DND-41 (cell line): Measurements from ENCODE around the gene GTF3C1.
A peak's percentile ranks its signal among the peaks of the same experiment; 100 is the strongest.

Source experiments
- ATAC-seq: fragments of 200-7000 bp; cut with Tn5 transposase; 3 replicates; pipeline ENCODE4 v1.9.1; 2021; ENCODE audit warnings: low read depth; ENCODE audit not compliant: insufficient read depth
- DNase-seq: peaks from one replicate; pipeline ENCODE4 v3.0.0-alpha.2; 2020
- H2AFZ ChIP-seq: 2 replicates; pipeline ENCODE4 v1.6.0; 2012; ENCODE audit warnings: low read depth, low read length
- H3K27ac ChIP-seq: 2 replicates; pipeline ENCODE4 v1.5.1; 2012; ENCODE audit warnings: low read length, inconsistent platforms
- H3K27me3 ChIP-seq: fragments of 200-600 bp; sonication (generic); 2 replicates; pipeline ENCODE4 v1.6.0; 2012; ENCODE audit warnings: low read length, mild to moderate bottlenecking, inconsistent platforms; ENCODE audit not compliant: insufficient read depth, poor library complexity
- H3K36me3 ChIP-seq: 2 replicates; pipeline ENCODE4 v1.5.1; 2012; ENCODE audit warnings: low read length, inconsistent platforms; ENCODE audit not compliant: insufficient read depth
- H3K4me1 ChIP-seq: 2 replicates; pipeline ENCODE4 v1.5.1; 2012; ENCODE audit warnings: mild to moderate bottlenecking, low read length; ENCODE audit not compliant: insufficient read depth
- H3K4me2 ChIP-seq: 2 replicates; pipeline ENCODE4 v1.6.0; 2012; ENCODE audit warnings: mild to moderate bottlenecking, moderate library complexity, low read length, inconsistent platforms; ENCODE audit not compliant: insufficient read depth
- H3K4me3 ChIP-seq, 2 experiments: fragments of 200-600 bp in 1 of 2; shearing (Covaris generic) in 1 of 2; 2 replicates each; pipeline ENCODE4 v1.5.1; 2012 to 2016; ENCODE audit warnings: inconsistent platforms in 2 of 2, low read length in 2 of 2, mild to moderate bottlenecking in 2 of 2, low read depth in 1 of 2, moderate library complexity in 1 of 2
- H3K79me2 ChIP-seq: 2 replicates; pipeline ENCODE4 v1.6.0; 2012; ENCODE audit warnings: low read length, inconsistent platforms; ENCODE audit not compliant: insufficient read depth
- H3K9ac ChIP-seq: 2 replicates; pipeline ENCODE4 v1.6.0; 2012; ENCODE audit warnings: low read depth, mild to moderate bottlenecking, inconsistent platforms, low read length, moderate library complexity
- H3K9me3 ChIP-seq: 2 replicates; pipeline ENCODE4 v1.5.1; 2012; ENCODE audit warnings: low read length, moderate library complexity, mild to moderate bottlenecking, inconsistent platforms; ENCODE audit not compliant: insufficient read depth, severe bottlenecking
- H4K20me1 ChIP-seq: 2 replicates; pipeline ENCODE4 v1.6.0; 2012; ENCODE audit warnings: low read length; ENCODE audit not compliant: insufficient read depth
- EZH2 ChIP-seq: IDR thresholded peaks from 3 replicates; pipeline ENCODE4 v1.6.1; 2012; ENCODE audit warnings: borderline replicate concordance, low read depth, mild to moderate bottlenecking, moderate library complexity, low read length, inconsistent platforms; ENCODE audit not compliant: severe bottlenecking
- TF ChIP-seq, protein P1 (sequence below): IDR thresholded peaks from 2 replicates; pipeline ENCODE4 v1.5.1; 2012; ENCODE audit warnings: borderline replicate concordance, low read length, moderate library complexity, mild to moderate bottlenecking; ENCODE audit not compliant: poor library complexity, severe bottlenecking; ENCODE audit errors: extremely low read depth

Gene GTF3C1

DNA sequence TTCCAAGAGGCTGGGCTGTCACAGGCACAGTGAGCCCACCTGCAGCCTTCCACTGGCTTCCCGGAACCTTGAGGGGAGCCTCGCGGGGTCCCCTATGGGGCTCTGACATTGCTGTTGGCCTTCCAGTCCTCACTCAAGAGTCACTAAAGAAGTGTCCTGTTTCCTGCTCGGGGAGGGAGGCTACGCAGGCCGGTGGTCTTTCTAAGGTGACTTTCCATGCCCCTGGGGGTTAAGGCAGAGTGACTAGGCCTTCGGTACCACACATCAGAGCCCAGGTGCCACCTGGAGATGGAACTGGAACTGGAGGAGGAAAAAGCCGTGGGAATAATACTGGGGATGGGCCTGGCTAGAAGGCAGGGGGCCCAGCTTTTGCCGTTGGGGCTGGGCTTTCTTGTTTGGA, 75.7 kb downstream of the GTF3C1 start:
- H3K36me3 ChIP-seq = peaks cover 97% of the 10 kb centered on the region
- H4K20me1 ChIP-seq = no peaks in the 10 kb centered on the region
- TF ChIP-seq EZH2 = no peak
- TF ChIP-seq, protein P1, sequence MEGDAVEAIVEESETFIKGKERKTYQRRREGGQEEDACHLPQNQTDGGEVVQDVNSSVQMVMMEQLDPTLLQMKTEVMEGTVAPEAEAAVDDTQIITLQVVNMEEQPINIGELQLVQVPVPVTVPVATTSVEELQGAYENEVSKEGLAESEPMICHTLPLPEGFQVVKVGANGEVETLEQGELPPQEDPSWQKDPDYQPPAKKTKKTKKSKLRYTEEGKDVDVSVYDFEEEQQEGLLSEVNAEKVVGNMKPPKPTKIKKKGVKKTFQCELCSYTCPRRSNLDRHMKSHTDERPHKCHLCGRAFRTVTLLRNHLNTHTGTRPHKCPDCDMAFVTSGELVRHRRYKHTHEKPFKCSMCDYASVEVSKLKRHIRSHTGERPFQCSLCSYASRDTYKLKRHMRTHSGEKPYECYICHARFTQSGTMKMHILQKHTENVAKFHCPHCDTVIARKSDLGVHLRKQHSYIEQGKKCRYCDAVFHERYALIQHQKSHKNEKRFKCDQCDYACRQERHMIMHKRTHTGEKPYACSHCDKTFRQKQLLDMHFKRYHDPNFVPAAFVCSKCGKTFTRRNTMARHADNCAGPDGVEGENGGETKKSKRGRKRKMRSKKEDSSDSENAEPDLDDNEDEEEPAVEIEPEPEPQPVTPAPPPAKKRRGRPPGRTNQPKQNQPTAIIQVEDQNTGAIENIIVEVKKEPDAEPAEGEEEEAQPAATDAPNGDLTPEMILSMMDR = no peak
- no peaks in the 10 kb centered on the region for H3K27me3 ChIP-seq
- H3K9me3 ChIP-seq = no peaks in the 10 kb centered on the region
- no peak overlapping the region for H3K4me2 ChIP-seq
- H3K4me1 ChIP-seq = no peaks in the 10 kb centered on the region
- H3K9ac ChIP-seq = no peak overlapping the region
- DNase-seq (no peak), ATAC-seq (no peak)
- no peaks in the 10 kb centered on the region for H3K79me2 ChIP-seq
- H3K4me3 ChIP-seq = no peak overlapping the region
- no peak overlapping the region for H2AFZ ChIP-seq
- H3K27ac ChIP-seq = no peak overlapping the region

DNA sequence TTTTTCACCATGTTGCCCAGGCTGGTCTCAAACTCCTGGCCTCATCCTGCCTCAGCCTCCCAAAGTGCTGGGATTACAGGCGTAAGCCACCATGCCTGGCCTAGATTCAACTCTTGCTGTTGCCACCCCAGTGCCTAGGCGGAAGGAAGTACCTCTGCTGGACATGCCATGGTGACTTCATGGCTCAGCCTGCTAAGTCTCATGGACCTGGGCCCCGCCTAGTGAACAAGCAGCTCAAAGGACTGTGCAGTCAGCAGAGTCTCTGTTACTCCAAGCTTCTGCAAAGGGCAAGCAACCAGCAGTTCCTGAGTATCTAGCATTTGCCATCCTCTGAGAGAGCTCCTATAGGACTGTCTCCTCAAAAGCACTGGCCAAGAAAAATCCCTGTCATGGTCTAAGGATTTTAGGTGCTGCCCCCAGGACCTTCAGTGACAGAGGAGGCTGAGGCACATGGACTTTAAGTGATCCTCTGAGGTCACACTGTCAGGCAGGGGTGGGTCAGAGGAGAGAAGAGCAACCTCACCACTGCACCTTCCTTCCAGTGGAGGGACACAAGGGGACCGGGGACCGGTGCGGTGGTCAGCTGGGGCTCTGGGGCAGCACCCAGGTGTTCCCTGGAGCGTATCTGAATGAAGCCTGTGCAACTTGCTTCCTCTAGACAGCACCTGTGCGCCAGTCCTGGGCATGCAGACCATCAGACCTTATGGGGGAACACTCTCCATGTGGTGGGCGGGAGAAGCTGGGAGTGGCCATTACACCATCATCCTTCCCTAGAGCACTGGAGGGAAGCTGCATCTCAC, 76.4 kb downstream of the GTF3C1 start:
- no peaks in the 10 kb centered on the region for H3K4me1 ChIP-seq
- no peaks in the 10 kb centered on the region for H3K79me2 ChIP-seq
- no peak overlapping the region for H2AFZ ChIP-seq
- H3K4me3 ChIP-seq = no peak overlapping the region
- no peak overlapping the region for H3K9ac ChIP-seq
- H3K36me3 ChIP-seq = peaks cover 99% of the 10 kb centered on the region
- H3K9me3 ChIP-seq = no peaks in the 10 kb centered on the region
- no peak overlapping the region for H3K27ac ChIP-seq
- DNase-seq (no peak), ATAC-seq (0 out of 3 replicates have a peak, but pooled peaks have one; percentile 22)
- no peaks in the 10 kb centered on the region for H4K20me1 ChIP-seq
- H3K4me2 ChIP-seq = no peak overlapping the region
- TF ChIP-seq, protein P1 = no peak
- TF ChIP-seq EZH2 = no peak
- no peaks in the 10 kb centered on the region for H3K27me3 ChIP-seq

- Histone ChIP-seq H2AFZ (no peak overlapping the region), H3K27ac (no peak overlapping the region), H3K4me2 (no peak overlapping the region), H3K36me3 (peaks cover 99% of the 10 kb centered on the region), H3K27me3 (no peaks in the 10 kb centered on the region), H3K4me3 (no peak overlapping the region), H3K9me3 (no peaks in the 10 kb centered on the region), H4K20me1 (no peaks in the 10 kb centered on the region), H3K79me2 (no peaks in the 10 kb centered on the region), H3K9ac (no peak overlapping the region), H3K4me1 (no peaks in the 10 kb centered on the region)
- TF ChIP-seq, protein P1 = no peak
- no peak for TF ChIP-seq EZH2
- ATAC-seq = no peak
- DNase-seq = no peak
Measured at GRCh38 chr16:27472091-27473020, 77.4 kb downstream of the GTF3C1 start.
